Osteoblast (primary cell): ENCODE measurements around the gene ZFYVE19. TPM values are rescaled to one million over a fixed set of nuclear protein-coding genes. Genes with fewer than 3 reads are reported as not detected.

Experiments used
- DNase-seq: peaks from one replicate; pipeline ENCODE4 v3.0.0; 2011; ENCODE audit warnings: low spot score, mixed read lengths; ENCODE audit not compliant: insufficient read length; ENCODE audit errors: missing footprints
- H2AFZ ChIP-seq: 2 replicates; pipeline ENCODE4 v1.6.0; 2011; ENCODE audit warnings: mild to moderate bottlenecking, low read length
- H3K27ac ChIP-seq: 2 replicates; pipeline ENCODE4 v1.5.1; 2011; ENCODE audit warnings: mild to moderate bottlenecking, low read depth, low read length, moderate library complexity
- H3K27me3 ChIP-seq: 2 replicates; pipeline ENCODE4 v1.6.0; 2012; ENCODE audit warnings: mild to moderate bottlenecking, control low read depth, inconsistent platforms, low read length, moderate library complexity; ENCODE audit not compliant: insufficient read depth
- H3K36me3 ChIP-seq: 2 replicates; pipeline ENCODE4 v1.5.1; 2011; ENCODE audit warnings: mild to moderate bottlenecking, low read length, control low read depth, moderate library complexity; ENCODE audit not compliant: insufficient read depth
- H3K4me1 ChIP-seq: 2 replicates; pipeline ENCODE4 v1.5.1; 2011; ENCODE audit warnings: mild to moderate bottlenecking, low read length, control low read depth, moderate library complexity; ENCODE audit not compliant: insufficient read depth
- H3K4me2 ChIP-seq: 2 replicates; pipeline ENCODE4 v1.6.0; 2011; ENCODE audit warnings: mild to moderate bottlenecking, low read length; ENCODE audit not compliant: insufficient read depth
- H3K4me3 ChIP-seq: fragments of 200-600 bp; sonication (generic); 3 replicates; pipeline ENCODE4 v1.5.1; 2012; ENCODE audit warnings: mild to moderate bottlenecking, low read length, inconsistent platforms; ENCODE audit not compliant: insufficient read depth
- H3K79me2 ChIP-seq: 2 replicates; pipeline ENCODE4 v1.6.0; 2012; ENCODE audit warnings: mild to moderate bottlenecking, low read length, control low read depth, inconsistent platforms; ENCODE audit not compliant: insufficient read depth
- H3K9me3 ChIP-seq: 2 replicates; pipeline ENCODE4 v1.5.1; 2011; ENCODE audit warnings: low read depth, low read length, control low read depth
- H4K20me1 ChIP-seq: 2 replicates; pipeline ENCODE4 v1.6.0; 2012; ENCODE audit warnings: mild to moderate bottlenecking, low read length, control low read depth; ENCODE audit not compliant: insufficient read depth
- CTCF ChIP-seq: IDR thresholded peaks from 2 replicates; pipeline ENCODE4 v1.5.1; 2011; ENCODE audit warnings: mild to moderate bottlenecking, low read depth, low read length, moderate library complexity; ENCODE audit errors: extremely low read depth
- total RNA-seq: library from RNA; depleted of rRNA; stranded (reverse); fragments of >200 nt; gene quantifications from 2 replicates; pipeline ENCODE4 v1.2.3, GENCODE V29; 2012

The ZFYVE19 gene
- total RNA-seq, 1 donor = 17.4 TPM

GRCh38 chr15:40773496-40773895 lies 33.4 kb upstream of the ZFYVE19 start:
- peaks cover 57% of the 10 kb centered on the region for H3K36me3 ChIP-seq
- no peak overlapping the region for H3K4me2 ChIP-seq
- no peak for DNase-seq
- H3K27ac ChIP-seq = no peak overlapping the region
- peaks cover 11% of the 10 kb centered on the region for H3K4me1 ChIP-seq
- H3K9me3 ChIP-seq = no peaks in the 10 kb centered on the region
- H2AFZ ChIP-seq = no peak overlapping the region
- peaks cover 9% of the 10 kb centered on the region for H4K20me1 ChIP-seq
- no peaks in the 10 kb centered on the region for H3K79me2 ChIP-seq
- TF ChIP-seq CTCF = no peak
- no peak overlapping the region for H3K4me3 ChIP-seq
- no peaks in the 10 kb centered on the region for H3K27me3 ChIP-seq

GRCh38 chr15:40773902-40774301 lies 33.0 kb upstream of the ZFYVE19 start:
- Histone ChIP-seq H3K4me3 (no peak overlapping the region), H3K79me2 (no peaks in the 10 kb centered on the region), H2AFZ (no peak overlapping the region), H3K36me3 (peaks cover 62% of the 10 kb centered on the region), H4K20me1 (peaks cover 9% of the 10 kb centered on the region), H3K27ac (no peak overlapping the region), H3K27me3 (no peaks in the 10 kb centered on the region), H3K9me3 (no peaks in the 10 kb centered on the region), H3K4me2 (no peak overlapping the region), H3K4me1 (peaks cover 11% of the 10 kb centered on the region)
- no peak for TF ChIP-seq CTCF
- no peak for DNase-seq

- no peak overlapping the region for H3K4me2 ChIP-seq
- no peaks in the 10 kb centered on the region for H3K27me3 ChIP-seq
- H3K79me2 ChIP-seq = peaks cover 2% of the 10 kb centered on the region
- peaks cover 5% of the 10 kb centered on the region for H4K20me1 ChIP-seq
- TF ChIP-seq CTCF = no peak
- H3K9me3 ChIP-seq = no peaks in the 10 kb centered on the region
- no peak overlapping the region for H3K27ac ChIP-seq
- H3K36me3 ChIP-seq = peaks cover 64% of the 10 kb centered on the region
- H3K4me3 ChIP-seq = no peak overlapping the region
- no peak for DNase-seq
- H3K4me1 ChIP-seq = peaks cover 11% of the 10 kb centered on the region
- no peak overlapping the region for H2AFZ ChIP-seq
Measured at GRCh38 chr15:40775007-40775406, 31.9 kb upstream of the ZFYVE19 start.

- no peak for TF ChIP-seq CTCF
- Histone ChIP-seq H4K20me1 (peaks cover 4% of the 10 kb centered on the region), H3K9me3 (no peaks in the 10 kb centered on the region), H3K36me3 (peaks cover 62% of the 10 kb centered on the region), H3K4me1 (peaks cover 11% of the 10 kb centered on the region), H3K27me3 (no peaks in the 10 kb centered on the region), H3K4me2 (peak overlapping the region; percentile 27), H2AFZ (no peak overlapping the region), H3K79me2 (peaks cover 5% of the 10 kb centered on the region), H3K4me3 (no peak overlapping the region), H3K27ac (peak overlapping the region; percentile 72)
- no peak for DNase-seq
Measured at GRCh38 chr15:40775740-40776536, 31.0 kb upstream of the ZFYVE19 start.
